ENCODE measurements around the gene TAS2R40. TPM values are rescaled to one million over a fixed set of nuclear protein-coding genes. Genes with fewer than 3 reads are reported as not detected.

Gene TAS2R40
- total RNA-seq (2022; extraction: Qiagen RNA extraction; ENCODE audit: low read depth), result not detected in 5 replicates

GRCh38 chr7:143221737-143222136 lies at the start of gene TAS2R40:
Gene TAS2R40, plus strand, starts transcription at chr7:143222037. Its CDS starts 42 bp downstream, at chr7:143222079.

GRCh38 chr7:143183024-143183423 lies 38.8 kb upstream of the TAS2R40 start, which contains the start of gene TAS2R39:
Gene TAS2R39, plus strand, starts transcription at chr7:143183419. Its CDS starts 0 bp downstream, at chr7:143183419.

GRCh38 chr7:143263266-143264195 lies 41.7 kb downstream of the TAS2R40 start, which contains the start of gene GSTK1:
Gene GSTK1, plus strand, starts transcription at chr7:143263441. Its CDS starts 73 bp downstream, at chr7:143263514.

Other genes starting within 250 kb of the TAS2R40 start
- gene OR9A2, start 194.9 kb upstream of the TAS2R40 start, total RNA-seq (2022; extraction: Qiagen RNA extraction; ENCODE audit: low read depth), result not detected in 5 replicates
- gene OR6V1, start 169.7 kb upstream of the TAS2R40 start, total RNA-seq (2022; extraction: Qiagen RNA extraction; ENCODE audit: low read depth), result not detected in 5 replicates
- gene PIP, start 90.0 kb upstream of the TAS2R40 start, total RNA-seq (2022; extraction: Qiagen RNA extraction; ENCODE audit: low read depth), result 0.27 to 0.30 TPM in 2 of 5 replicates, not detected in the others
- not detected in 5 replicates for gene TAS2R39, start 38.6 kb upstream of the TAS2R40 start, total RNA-seq (2022; extraction: Qiagen RNA extraction; ENCODE audit: low read depth)
- gene GSTK1, start 41.4 kb downstream of the TAS2R40 start, total RNA-seq (2022; extraction: Qiagen RNA extraction; ENCODE audit: low read depth), result 109 to 119 TPM (median 117 TPM) in 5 replicates
- gene TMEM139, start 62.9 kb downstream of the TAS2R40 start, total RNA-seq (2022; extraction: Qiagen RNA extraction; ENCODE audit: low read depth), result 0.69 to 1.9 TPM (median 1.2 TPM) in 5 replicates
- 18.3 to 23.0 TPM (median 19.6 TPM) in 5 replicates for gene CASP2, start 66.3 kb downstream of the TAS2R40 start, total RNA-seq (2022; extraction: Qiagen RNA extraction; ENCODE audit: low read depth)
- 0.03 to 0.08 TPM (median 0.03 TPM) in 3 of 5 replicates, not detected in the others for gene CLCN1, start 94.1 kb downstream of the TAS2R40 start, total RNA-seq (2022; extraction: Qiagen RNA extraction; ENCODE audit: low read depth)
- 0.27 to 0.65 TPM (median 0.40 TPM) in 5 replicates for gene FAM131B, start 140.7 kb downstream of the TAS2R40 start, total RNA-seq (2022; extraction: Qiagen RNA extraction; ENCODE audit: low read depth)
- gene ZYX, start 159.3 kb downstream of the TAS2R40 start, total RNA-seq (2022; extraction: Qiagen RNA extraction; ENCODE audit: low read depth), result 151 to 199 TPM (median 194 TPM) in 5 replicates
- 0.15 to 0.29 TPM in 2 of 5 replicates, not detected in the others for gene EPHA1, start 186.8 kb downstream of the TAS2R40 start, total RNA-seq (2022; extraction: Qiagen RNA extraction; ENCODE audit: low read depth)
- gene TAS2R60, start 221.4 kb downstream of the TAS2R40 start, total RNA-seq (2022; extraction: Qiagen RNA extraction; ENCODE audit: low read depth), result not detected in 5 replicates